NCI-H226 (cell line): Measurements from ENCODE around the gene CHD6.
A peak's percentile ranks its signal among the peaks of the same experiment; 100 is the strongest.

ENCODE experiments used
- DNase-seq: peaks from one replicate; pipeline ENCODE4 v3.0.0-alpha.2; 2015

Gene CHD6

GRCh38 chr20:41617902-41618806 lies at the start of gene CHD6:
CHD6 (minus strand) TSS chr20:41618377; CDS start chr20:41551337, 67,040 bp downstream.
- DNase-seq: peak; percentile 98

- DNase-seq: no peak
Measured at GRCh38 chr20:41664584-41664983, 46.4 kb upstream of the CHD6 start.

- DNase-seq: no peak
Measured at GRCh38 chr20:41657655-41658054, 39.5 kb upstream of the CHD6 start.

- no peak for DNase-seq
Measured at GRCh38 chr20:41655962-41656618, 37.9 kb upstream of the CHD6 start.

GRCh38 chr20:41654884-41655283 lies 36.7 kb upstream of the CHD6 start:
- DNase-seq: no peak

- DNase-seq: no peak
Measured at GRCh38 chr20:41654292-41654691, 36.1 kb upstream of the CHD6 start.

GRCh38 chr20:41650231-41650948 lies 32.2 kb upstream of the CHD6 start:
- DNase-seq: no peak

- no peak for DNase-seq
Measured at GRCh38 chr20:41649489-41649888, 31.3 kb upstream of the CHD6 start.

- no peak for DNase-seq
Measured at GRCh38 chr20:41645372-41645771, 27.2 kb upstream of the CHD6 start.

GRCh38 chr20:41643504-41643938 lies 25.3 kb upstream of the CHD6 start:
- DNase-seq: peak; percentile 88

- DNase-seq: no peak
Measured at GRCh38 chr20:41639630-41640029, 21.5 kb upstream of the CHD6 start.

GRCh38 chr20:41638456-41638855 lies 20.3 kb upstream of the CHD6 start:
- no peak for DNase-seq

GRCh38 chr20:41635158-41635557 lies 17.0 kb upstream of the CHD6 start:
- no peak for DNase-seq

- peak; percentile 45 for DNase-seq
Measured at GRCh38 chr20:41632896-41633295, 14.7 kb upstream of the CHD6 start.

- DNase-seq: no peak
Measured at GRCh38 chr20:41631826-41632225, 13.6 kb upstream of the CHD6 start.

- no peak for DNase-seq
Measured at GRCh38 chr20:41630846-41631245, 12.7 kb upstream of the CHD6 start.

- DNase-seq: no peak
Measured at GRCh38 chr20:41627611-41628244, 9.6 kb upstream of the CHD6 start.

- no peak for DNase-seq
Measured at GRCh38 chr20:41627001-41627495, 8.9 kb upstream of the CHD6 start.

GRCh38 chr20:41623625-41624375 lies 5.6 kb upstream of the CHD6 start:
- no peak for DNase-seq

GRCh38 chr20:41622584-41622983 lies 4.4 kb upstream of the CHD6 start:
- DNase-seq: no peak

GRCh38 chr20:41621971-41622370 lies 3.8 kb upstream of the CHD6 start:
- no peak for DNase-seq

- DNase-seq: no peak
Measured at GRCh38 chr20:41621421-41621820, 3.2 kb upstream of the CHD6 start.
